Measurements from ENCODE around the gene RIPOR3.
"Not testable (repeated sequence)": the region's sequence is repeated elsewhere in the genome, so short reads cannot be mapped to it uniquely, and the experiment has no call there.

The RIPOR3 gene

DNA sequence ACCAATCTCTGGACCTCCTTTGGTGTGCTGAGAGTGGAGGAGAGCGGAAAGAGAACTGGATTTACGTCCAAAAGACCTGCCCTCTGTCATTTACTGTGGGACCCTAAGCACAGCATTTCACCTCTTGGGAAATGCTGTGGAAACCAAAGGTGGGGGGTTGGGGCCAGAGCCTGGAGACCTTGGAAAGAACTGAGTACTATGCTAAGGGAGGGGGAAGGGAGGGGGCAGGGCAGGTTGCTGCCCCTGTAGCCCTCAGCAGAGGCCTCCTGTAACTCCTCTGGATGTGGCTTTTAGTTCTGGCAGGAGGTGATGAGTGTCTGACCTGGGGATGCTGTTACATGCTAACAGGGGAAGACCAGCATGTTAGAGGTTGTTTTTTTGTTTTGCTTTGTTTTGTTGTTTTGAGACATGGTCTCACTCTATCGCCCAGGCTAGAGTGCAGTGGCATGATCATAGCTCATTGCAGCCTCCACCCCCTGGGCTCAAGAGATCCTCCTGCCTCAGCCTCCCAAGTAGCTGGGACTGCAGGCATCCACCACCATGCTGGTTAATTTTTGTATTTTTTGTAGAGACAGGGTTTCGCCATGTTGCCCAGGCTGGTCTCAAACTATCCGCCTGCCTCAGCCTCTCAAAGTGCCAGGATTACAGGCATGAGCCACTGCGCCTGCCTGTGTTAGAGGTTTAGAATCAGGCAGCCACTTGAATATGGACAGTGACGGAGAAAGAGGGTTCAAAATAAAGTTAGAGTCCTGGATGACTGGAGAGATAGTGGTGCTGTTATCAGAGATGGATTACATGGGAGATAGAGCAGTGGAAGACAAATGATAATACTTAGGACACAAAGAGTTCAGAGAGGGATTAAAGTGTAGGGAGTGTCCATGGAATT is 21.7 kb upstream of the RIPOR3 start:
- H3K9ac ChIP-seq (ENCODE audit: low read depth, low read length), result no peak overlapping the region
- no peaks in the 10 kb centered on the region for H3K9me3 ChIP-seq (ENCODE audit: control insufficient read depth, insufficient read depth, low read length)
- no peak overlapping the region for H3K4me3 ChIP-seq (ENCODE audit: low read depth, low read length)
- H3K27me3 ChIP-seq (ENCODE audit: control insufficient read depth, insufficient read depth, low read length), result no peaks in the 10 kb centered on the region
- peaks cover 2% of the 10 kb centered on the region; the same call in 1 of the 2 replicates for H3K4me1 ChIP-seq (ENCODE audit: control insufficient read depth, insufficient read depth, low read length)
- no peaks in the 10 kb centered on the region for H3K36me3 ChIP-seq (ENCODE audit: control insufficient read depth, insufficient read depth, low read length)
- H3K27ac ChIP-seq (ENCODE audit: low read depth, low read length), result no peak overlapping the region

DNA sequence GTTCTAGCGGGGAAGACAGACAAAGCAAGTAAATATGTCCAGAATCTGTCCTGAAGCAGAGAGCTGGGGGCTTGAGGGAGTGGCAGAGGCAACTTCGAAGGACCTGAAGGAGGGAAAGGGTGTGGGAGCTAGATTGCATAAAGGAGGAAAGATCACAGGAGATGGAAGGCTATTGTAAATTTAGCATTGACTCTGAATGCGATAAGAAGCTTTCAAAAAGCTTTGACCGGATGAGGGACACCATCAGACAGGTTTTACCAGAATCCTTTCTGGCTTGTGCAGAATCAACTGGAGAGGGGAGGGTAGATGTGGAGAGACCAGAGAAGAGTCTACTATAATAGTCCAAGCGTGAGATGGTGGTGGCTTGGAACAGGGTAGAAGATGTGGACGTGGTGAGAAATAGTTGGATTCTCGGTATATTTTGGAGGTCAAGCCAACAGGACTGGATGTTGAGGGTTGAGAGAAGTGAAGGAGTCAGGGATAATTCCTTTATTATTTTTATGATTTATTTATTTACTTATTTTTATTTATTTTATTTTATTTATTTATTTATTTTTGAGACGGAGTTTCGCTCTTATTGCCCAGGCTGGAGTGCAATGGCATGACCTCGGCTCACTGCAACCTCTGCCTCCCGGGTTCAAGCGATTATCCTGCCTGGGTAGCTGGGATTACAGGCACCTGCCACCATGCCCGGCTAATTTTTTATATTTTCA is 19.9 kb upstream of the RIPOR3 start:
- no peaks in the 10 kb centered on the region for H3K27me3 ChIP-seq (ENCODE audit: control insufficient read depth, insufficient read depth, low read length)
- H3K36me3 ChIP-seq (ENCODE audit: control insufficient read depth, insufficient read depth, low read length), result no peaks in the 10 kb centered on the region
- no peak overlapping the region for H3K4me3 ChIP-seq (ENCODE audit: low read depth, low read length)
- no peak overlapping the region for H3K9ac ChIP-seq (ENCODE audit: low read depth, low read length)
- no peaks in the 10 kb centered on the region for H3K9me3 ChIP-seq (ENCODE audit: control insufficient read depth, insufficient read depth, low read length)
- H3K4me1 ChIP-seq (ENCODE audit: control insufficient read depth, insufficient read depth, low read length), result no peaks in the 10 kb centered on the region
- no peak overlapping the region for H3K27ac ChIP-seq (ENCODE audit: low read depth, low read length)

- Histone ChIP-seq H3K27ac (ENCODE audit: low read depth, low read length) (no peak overlapping the region), H3K4me1 (ENCODE audit: control insufficient read depth, insufficient read depth, low read length) (no peaks in the 10 kb centered on the region), H3K9me3 (ENCODE audit: control insufficient read depth, insufficient read depth, low read length) (no peaks in the 10 kb centered on the region), H3K9ac (ENCODE audit: low read depth, low read length) (no peak overlapping the region), H3K36me3 (ENCODE audit: control insufficient read depth, insufficient read depth, low read length) (no peaks in the 10 kb centered on the region), H3K27me3 (ENCODE audit: control insufficient read depth, insufficient read depth, low read length) (no peaks in the 10 kb centered on the region), H3K4me3 (ENCODE audit: low read depth, low read length) (no peak overlapping the region)
These were observed 19.2 kb upstream of the RIPOR3 start for GRCh38 chr20:50710492-50711063.

GRCh38 chr20:50709636-50709973 is 18.3 kb upstream of the RIPOR3 start:
- H3K4me3 ChIP-seq (ENCODE audit: low read depth, low read length), result no peak overlapping the region
- H3K9ac ChIP-seq (ENCODE audit: low read depth, low read length), result no peak overlapping the region
- H3K27ac ChIP-seq (ENCODE audit: low read depth, low read length), result no peak overlapping the region
- no peaks in the 10 kb centered on the region for H3K36me3 ChIP-seq (ENCODE audit: control insufficient read depth, insufficient read depth, low read length)
- H3K9me3 ChIP-seq (ENCODE audit: control insufficient read depth, insufficient read depth, low read length), result no peaks in the 10 kb centered on the region
- no peaks in the 10 kb centered on the region for H3K27me3 ChIP-seq (ENCODE audit: control insufficient read depth, insufficient read depth, low read length)
- H3K4me1 ChIP-seq (ENCODE audit: control insufficient read depth, insufficient read depth, low read length), result peaks cover 5% of the 10 kb centered on the region; the same call in 1 of the 2 replicates

DNA sequence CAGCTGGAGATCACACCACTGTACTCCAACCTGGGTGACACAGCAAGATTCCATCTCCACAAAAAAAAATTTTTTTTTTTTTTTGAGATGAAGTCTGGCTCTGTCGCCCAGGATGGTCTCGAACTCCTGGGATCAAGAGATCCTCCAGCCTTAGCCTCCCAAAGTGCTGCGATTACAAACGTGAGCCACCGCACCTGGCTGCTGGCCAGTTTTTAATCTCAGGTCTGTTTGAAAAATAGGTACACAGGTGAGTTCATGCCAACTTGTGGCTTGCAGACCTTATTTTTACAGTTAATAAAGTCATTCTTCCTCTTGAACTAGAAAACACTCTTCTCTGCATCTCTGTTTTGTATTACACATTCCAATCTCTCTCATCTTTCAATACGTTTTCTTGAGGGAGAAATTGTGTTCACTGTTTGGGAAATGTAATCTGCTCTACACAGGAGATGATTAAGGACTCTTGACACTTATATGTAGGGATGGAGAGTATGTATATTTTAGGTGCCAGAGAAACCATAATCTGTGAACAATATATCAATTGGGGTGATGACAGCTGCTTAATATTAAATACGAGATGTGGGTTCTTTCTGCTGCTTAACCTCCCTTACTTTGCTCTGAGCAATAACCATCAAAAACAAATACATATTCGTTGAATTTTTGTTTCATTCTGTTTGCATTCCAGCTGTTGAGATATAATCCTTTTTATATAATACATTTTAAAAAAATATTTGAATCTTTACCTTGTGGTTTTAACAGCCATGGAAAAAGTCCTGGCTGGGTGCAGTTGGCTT is 17.7 kb upstream of the RIPOR3 start:
- Histone ChIP-seq H3K27ac (ENCODE audit: low read depth, low read length) (no peak overlapping the region), H3K27me3 (ENCODE audit: control insufficient read depth, insufficient read depth, low read length) (no peaks in the 10 kb centered on the region), H3K4me1 (ENCODE audit: control insufficient read depth, insufficient read depth, low read length) (peaks cover 6% of the 10 kb centered on the region; the same call in 1 of the 2 replicates), H3K9me3 (ENCODE audit: control insufficient read depth, insufficient read depth, low read length) (no peaks in the 10 kb centered on the region), H3K36me3 (ENCODE audit: control insufficient read depth, insufficient read depth, low read length) (no peaks in the 10 kb centered on the region), H3K9ac (ENCODE audit: low read depth, low read length) (no peak overlapping the region), H3K4me3 (ENCODE audit: low read depth, low read length) (no peak overlapping the region)

GRCh38 chr20:50704971-50705370 is 13.6 kb upstream of the RIPOR3 start:
- no peaks in the 10 kb centered on the region for H3K9me3 ChIP-seq (ENCODE audit: control insufficient read depth, insufficient read depth, low read length)
- H3K4me3 ChIP-seq (ENCODE audit: low read depth, low read length), result no peak overlapping the region
- no peaks in the 10 kb centered on the region for H3K27me3 ChIP-seq (ENCODE audit: control insufficient read depth, insufficient read depth, low read length)
- H3K4me1 ChIP-seq (ENCODE audit: control insufficient read depth, insufficient read depth, low read length), result peaks cover 6% of the 10 kb centered on the region; the same call in 1 of the 2 replicates
- no peaks in the 10 kb centered on the region for H3K36me3 ChIP-seq (ENCODE audit: control insufficient read depth, insufficient read depth, low read length)
- no peak overlapping the region for H3K9ac ChIP-seq (ENCODE audit: low read depth, low read length)
- no peak overlapping the region for H3K27ac ChIP-seq (ENCODE audit: low read depth, low read length)

DNA sequence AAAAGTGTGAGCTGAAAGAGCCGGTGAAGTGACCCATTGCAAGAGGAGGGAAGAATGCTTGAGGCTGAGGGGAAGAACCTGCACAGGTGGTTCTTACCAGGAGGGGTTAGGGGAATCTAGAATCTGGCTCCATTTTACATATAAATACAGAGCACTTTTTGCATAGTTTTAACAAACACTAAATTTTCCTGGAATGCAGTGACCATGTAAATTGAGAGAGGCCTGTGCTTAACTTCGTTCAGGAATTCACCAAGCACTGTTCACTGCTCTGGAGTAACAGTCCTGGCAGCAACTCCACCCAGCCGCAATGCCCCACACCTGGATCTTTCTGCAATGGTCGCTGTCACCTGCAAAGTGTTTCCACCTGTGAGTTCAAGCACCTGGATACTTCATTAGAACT is 13.2 kb upstream of the RIPOR3 start:
- H3K9ac ChIP-seq (ENCODE audit: low read depth, low read length), result no peak overlapping the region
- H3K36me3 ChIP-seq (ENCODE audit: control insufficient read depth, insufficient read depth, low read length), result no peaks in the 10 kb centered on the region
- no peak overlapping the region for H3K4me3 ChIP-seq (ENCODE audit: low read depth, low read length)
- H3K27ac ChIP-seq (ENCODE audit: low read depth, low read length), result no peak overlapping the region
- no peaks in the 10 kb centered on the region for H3K27me3 ChIP-seq (ENCODE audit: control insufficient read depth, insufficient read depth, low read length)
- no peaks in the 10 kb centered on the region for H3K9me3 ChIP-seq (ENCODE audit: control insufficient read depth, insufficient read depth, low read length)
- peaks cover 6% of the 10 kb centered on the region; the same call in 1 of the 2 replicates for H3K4me1 ChIP-seq (ENCODE audit: control insufficient read depth, insufficient read depth, low read length)

GRCh38 chr20:50703651-50704438 is 12.5 kb upstream of the RIPOR3 start:
- not testable (repeated sequence) for H3K27me3 ChIP-seq (ENCODE audit: control insufficient read depth, insufficient read depth, low read length); H3K9me3 ChIP-seq (ENCODE audit: control insufficient read depth, insufficient read depth, low read length); H3K9ac ChIP-seq (ENCODE audit: low read depth, low read length); H3K4me1 ChIP-seq (ENCODE audit: control insufficient read depth, insufficient read depth, low read length); H3K36me3 ChIP-seq (ENCODE audit: control insufficient read depth, insufficient read depth, low read length); H3K27ac ChIP-seq (ENCODE audit: low read depth, low read length); H3K4me3 ChIP-seq (ENCODE audit: low read depth, low read length)

- Histone ChIP-seq H3K36me3 (ENCODE audit: control insufficient read depth, insufficient read depth, low read length) (no peaks in the 10 kb centered on the region), H3K9ac (ENCODE audit: low read depth, low read length) (no peak overlapping the region; the same call in 1 of the 2 replicates), H3K4me3 (ENCODE audit: low read depth, low read length) (no peak overlapping the region), H3K27ac (ENCODE audit: low read depth, low read length) (no peak overlapping the region), H3K4me1 (ENCODE audit: control insufficient read depth, insufficient read depth, low read length) (peaks cover 6% of the 10 kb centered on the region; the same call in 1 of the 2 replicates), H3K27me3 (ENCODE audit: control insufficient read depth, insufficient read depth, low read length) (no peaks in the 10 kb centered on the region), H3K9me3 (ENCODE audit: control insufficient read depth, insufficient read depth, low read length) (no peaks in the 10 kb centered on the region)
These were observed 10.0 kb upstream of the RIPOR3 start for GRCh38 chr20:50701041-50701963.
